PC-9 (cell line): ENCODE measurements around the gene KRT3.

Source experiments
- EZH2 ChIP-seq: fragments of 200-600 bp; sonication (generic); IDR thresholded peaks from 2 replicates; pipeline ENCODE4 v1.8.0; 2017; ENCODE audit warnings: antibody characterized with exemption, low read depth
- TF ChIP-seq, protein P1 (sequence below): fragments of 200-600 bp; sonication (generic); conservative IDR thresholded peaks from 2 replicates; pipeline ENCODE4 v1.6.1; 2017; ENCODE audit warnings: mixed run types, antibody characterized with exemption, mild to moderate bottlenecking, moderate library complexity

DNA sequence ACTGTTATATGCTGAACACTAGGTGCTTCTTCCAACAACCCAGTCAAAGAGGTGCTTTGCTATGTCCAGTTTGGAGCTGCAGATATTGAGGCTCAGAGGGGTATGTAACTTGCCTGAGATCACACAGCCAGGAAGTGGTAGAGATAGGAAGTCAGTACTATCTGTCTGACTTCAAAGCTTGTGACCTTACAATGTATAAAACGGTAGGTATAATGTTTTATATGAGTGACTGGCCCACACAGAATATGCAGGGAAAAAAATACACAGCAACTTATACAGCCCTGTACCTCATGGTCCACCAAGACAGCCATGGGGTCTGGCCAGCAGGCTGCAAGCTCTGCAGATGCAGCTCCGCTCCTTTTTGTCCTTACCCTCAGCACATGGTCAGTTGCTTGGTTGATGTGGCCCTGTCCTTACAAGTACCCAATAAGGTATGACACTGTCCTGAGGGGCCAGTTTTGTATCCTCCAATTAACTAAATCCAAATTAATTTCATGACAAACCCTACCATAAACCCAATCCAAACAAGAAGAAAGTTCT lies 21.9 kb upstream of the KRT3 start:
- TF ChIP-seq, protein P1, sequence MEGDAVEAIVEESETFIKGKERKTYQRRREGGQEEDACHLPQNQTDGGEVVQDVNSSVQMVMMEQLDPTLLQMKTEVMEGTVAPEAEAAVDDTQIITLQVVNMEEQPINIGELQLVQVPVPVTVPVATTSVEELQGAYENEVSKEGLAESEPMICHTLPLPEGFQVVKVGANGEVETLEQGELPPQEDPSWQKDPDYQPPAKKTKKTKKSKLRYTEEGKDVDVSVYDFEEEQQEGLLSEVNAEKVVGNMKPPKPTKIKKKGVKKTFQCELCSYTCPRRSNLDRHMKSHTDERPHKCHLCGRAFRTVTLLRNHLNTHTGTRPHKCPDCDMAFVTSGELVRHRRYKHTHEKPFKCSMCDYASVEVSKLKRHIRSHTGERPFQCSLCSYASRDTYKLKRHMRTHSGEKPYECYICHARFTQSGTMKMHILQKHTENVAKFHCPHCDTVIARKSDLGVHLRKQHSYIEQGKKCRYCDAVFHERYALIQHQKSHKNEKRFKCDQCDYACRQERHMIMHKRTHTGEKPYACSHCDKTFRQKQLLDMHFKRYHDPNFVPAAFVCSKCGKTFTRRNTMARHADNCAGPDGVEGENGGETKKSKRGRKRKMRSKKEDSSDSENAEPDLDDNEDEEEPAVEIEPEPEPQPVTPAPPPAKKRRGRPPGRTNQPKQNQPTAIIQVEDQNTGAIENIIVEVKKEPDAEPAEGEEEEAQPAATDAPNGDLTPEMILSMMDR: no peak
- no peak for TF ChIP-seq EZH2
